Caco-2 (cell line): ENCODE results near the gene DTNB. TPM values are rescaled to one million over a fixed set of nuclear protein-coding genes. Genes with fewer than 3 reads are reported as not detected.

ENCODE experiments used
- BruUV-seq: library from RNA; stranded (reverse); fragments of 400-500 nt; replicated peaks from 2 replicates; lab custom pipeline; 2021; lab: Mats Ljungman, UMichigan
- CTCF ChIA-PET: fragments of 300-600 bp; sonication (Branson Sonifier 250); formaldehyde crosslinking; loops from one replicate; lab custom pipeline; 2022; ENCODE audit warnings: antibody characterized with exemption; lab: Charles Lee
- POLR2A ChIA-PET: fragments of 300-600 bp; sonication (Branson Sonifier 250); formaldehyde crosslinking; loops from one replicate; lab custom pipeline; 2022; ENCODE audit warnings: antibody characterized with exemption; lab: Charles Lee
- DNase-seq, 2 experiments: peaks; one replicate each; pipeline versions ENCODE4 v3.0.0 to v3.0.0-alpha.2; 2020 to 2022
- H3K27me3 ChIP-seq: replicated peaks from 2 replicates; pipeline ENCODE4 v1.6.0; 2011; ENCODE audit warnings: low read length; ENCODE audit not compliant: control insufficient read depth, insufficient read depth
- H3K36me3 ChIP-seq: 2 replicates; pipeline ENCODE4 v1.5.1; 2011; ENCODE audit warnings: low read length; ENCODE audit not compliant: control insufficient read depth, insufficient read depth
- H3K4me1 ChIP-seq: fragments of 250-450 bp; sonication (Bioruptor Pico); 2 replicates; pipeline ENCODE4 v1.5.1; 2020; ENCODE audit warnings: mild to moderate bottlenecking
- H3K4me3 ChIP-seq: 2 replicates; pipeline ENCODE4 v1.5.1; 2011; ENCODE audit warnings: low read depth, mild to moderate bottlenecking, control low read depth, low read length
- H3K9me3 ChIP-seq: fragments of 250-450 bp; sonication (Bioruptor Pico); 2 replicates; pipeline ENCODE4 v1.5.1; 2020; ENCODE audit warnings: mild to moderate bottlenecking, moderate library complexity
- H3K27ac Mint-ChIP-seq: one replicate; pipeline ENCODE4 v1.8.0; 2022; ENCODE audit warnings: mixed read lengths; ENCODE audit not compliant: unreplicated experiment
- H3K27me3 Mint-ChIP-seq: one replicate; pipeline ENCODE4 v1.8.0; 2022; ENCODE audit warnings: mixed read lengths; ENCODE audit not compliant: insufficient read depth, unreplicated experiment
- H3K36me3 Mint-ChIP-seq: one replicate; pipeline ENCODE4 v1.8.0; 2022; ENCODE audit warnings: mild to moderate bottlenecking, mixed read lengths; ENCODE audit not compliant: insufficient read depth, unreplicated experiment
- H3K4me1 Mint-ChIP-seq: one replicate; pipeline ENCODE4 v1.8.0; 2022; ENCODE audit warnings: low read depth, mixed read lengths; ENCODE audit not compliant: unreplicated experiment
- H3K4me3 Mint-ChIP-seq: one replicate; pipeline ENCODE4 v1.8.0; 2022; ENCODE audit warnings: mild to moderate bottlenecking, moderate library complexity, mixed read lengths; ENCODE audit not compliant: unreplicated experiment
- H3K9me3 Mint-ChIP-seq: one replicate; pipeline ENCODE4 v1.8.0; 2022; ENCODE audit warnings: mixed read lengths; ENCODE audit not compliant: unreplicated experiment
- CTCF ChIP-seq, 2 experiments: fragments of 200-600 bp in 1 of 2; IDR thresholded peaks; 1 replicate in 1 of 2; 2 replicates in 1 of 2; pipeline versions ENCODE4 v1.5.1 to v1.8.0; 2011 to 2022; ENCODE audit warnings: antibody characterized with exemption in 1 of 2, control low read depth in 1 of 2, inconsistent platforms in 1 of 2, low read depth in 1 of 2, low read length in 1 of 2, mild to moderate bottlenecking in 1 of 2, moderate library complexity in 1 of 2; ENCODE audit not compliant: insufficient read depth in 1 of 2, severe bottlenecking in 1 of 2, unreplicated experiment in 1 of 2
- intact Hi-C: fragments of 100-400 bp; cut with micrococcal nuclease; formaldehyde crosslinking; loops from one replicate; pipeline ENCODE4 v1.10.0; 2022; ENCODE audit not compliant: unreplicated experiment
- total RNA-seq: library from RNA; stranded (reverse); gene quantifications from 2 replicates; pipeline ENCODE4 v1.2.3, GENCODE V29; 2022

The DTNB gene
- total RNA-seq, 1 experiment from 2014 or later = 50.4 TPM

DNA sequence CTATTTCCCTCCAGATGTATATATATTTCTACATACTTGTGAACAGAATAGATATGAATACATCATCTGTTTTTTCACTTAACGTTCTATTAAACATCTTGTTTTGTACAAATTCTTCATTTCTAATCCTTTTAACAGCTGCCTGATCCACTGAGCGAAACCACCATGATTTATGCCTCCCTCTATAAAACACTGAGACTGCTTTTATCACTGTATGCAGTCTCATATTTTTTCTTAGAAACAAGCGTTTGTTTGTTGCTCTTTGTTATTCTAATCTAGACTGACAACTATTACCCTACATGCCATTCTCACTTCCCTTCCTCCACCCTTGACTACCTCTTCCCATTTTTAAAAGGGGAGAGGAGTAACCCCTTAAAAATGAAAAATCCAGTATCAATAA is 88.2 kb downstream of the DTNB start:
- H3K9me3 Mint-ChIP-seq = no peaks in the 10 kb centered on the region
- POLR2A ChIA-PET = no interaction called here
- no peaks in the 10 kb centered on the region; the same call in 1 of the 2 replicates for H3K36me3 ChIP-seq
- no peak overlapping the region for H3K4me3 Mint-ChIP-seq
- CTCF ChIA-PET = interaction anchor here (1.1 kb wide), 1 partner anchor 80 kb away, joined by 3 read pairs; no protein-coding TSS in a partner anchor
- H3K27me3 ChIP-seq = no peaks in the 10 kb centered on the region
- peaks cover 5% of the 10 kb centered on the region for H3K36me3 Mint-ChIP-seq
- H3K27ac Mint-ChIP-seq = no peak overlapping the region
- no TSS peak for BruUV-seq
- H3K4me3 ChIP-seq = no peak overlapping the region
- H3K4me1 Mint-ChIP-seq = peaks cover 19% of the 10 kb centered on the region
- TF ChIP-seq CTCF (IDR thresholded peaks at IDR 0.05; ENCODE audit: insufficient read depth in 1 of 2, low read depth in 1 of 2, low read length in 1 of 2, severe bottlenecking in 1 of 2, unreplicated experiment in 1 of 2) = no peak
- H3K27me3 Mint-ChIP-seq = no peaks in the 10 kb centered on the region
- no peaks in the 10 kb centered on the region for H3K9me3 ChIP-seq
- no peaks in the 10 kb centered on the region for H3K4me1 ChIP-seq
- no peak for DNase-seq
- intact Hi-C loops = no loop called here

DNA sequence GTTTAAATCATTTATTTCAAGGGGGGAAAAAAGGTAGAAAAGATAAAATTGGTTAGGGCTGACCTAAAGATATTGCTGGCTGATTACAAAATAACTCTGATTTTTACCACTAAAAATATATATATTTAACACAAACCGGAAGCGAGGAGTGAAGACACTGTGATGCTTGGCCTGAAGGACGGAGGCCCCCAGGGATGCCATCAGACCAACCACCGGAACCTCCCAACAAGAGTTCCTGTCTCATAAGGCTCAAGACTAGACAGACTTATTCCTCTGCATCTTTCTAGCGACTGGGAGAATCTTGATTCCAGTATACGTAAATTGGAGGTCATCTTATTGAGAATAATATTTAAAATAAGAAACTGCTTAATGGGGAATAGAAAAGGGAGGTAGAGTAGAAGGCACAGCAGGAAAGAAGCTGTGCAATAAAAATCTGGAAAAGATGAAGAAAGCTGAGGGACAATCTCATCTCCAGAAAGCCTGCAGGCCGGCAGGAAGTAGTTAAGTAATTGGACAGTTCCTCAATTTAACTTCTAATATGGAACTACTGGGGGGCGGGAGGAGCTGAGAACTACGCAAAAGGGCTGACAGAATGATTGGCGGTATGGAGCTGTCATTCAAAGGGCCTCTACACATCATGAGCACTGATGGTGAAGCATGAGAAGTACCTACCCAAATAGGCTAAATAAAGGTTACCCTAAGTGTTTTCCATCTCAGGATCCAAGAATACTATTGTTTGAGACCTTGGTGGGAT is 91.1 kb downstream of the DTNB start:
- Histone ChIP-seq H3K4me3 (no peak overlapping the region), H3K9me3 (no peaks in the 10 kb centered on the region), H3K4me1 (no peaks in the 10 kb centered on the region), H3K36me3 (no peaks in the 10 kb centered on the region), H3K27me3 (no peaks in the 10 kb centered on the region)
- no TSS peak for BruUV-seq
- H3K4me3 Mint-ChIP-seq = no peak overlapping the region
- CTCF ChIA-PET = no interaction called here
- H3K36me3 Mint-ChIP-seq = peaks cover 11% of the 10 kb centered on the region
- H3K4me1 Mint-ChIP-seq = peaks cover 11% of the 10 kb centered on the region
- no peak overlapping the region for H3K27ac Mint-ChIP-seq
- POLR2A ChIA-PET = no interaction called here
- no peak for DNase-seq
- intact Hi-C loops = no loop called here
- TF ChIP-seq CTCF (IDR thresholded peaks at IDR 0.05; ENCODE audit: insufficient read depth in 1 of 2, low read depth in 1 of 2, low read length in 1 of 2, severe bottlenecking in 1 of 2, unreplicated experiment in 1 of 2) = no peak
- no peaks in the 10 kb centered on the region for H3K27me3 Mint-ChIP-seq
- H3K9me3 Mint-ChIP-seq = no peaks in the 10 kb centered on the region

GRCh38 chr2:25576596-25576995 is 96.8 kb downstream of the DTNB start:
- peaks cover 25% of the 10 kb centered on the region for H3K36me3 Mint-ChIP-seq
- intact Hi-C loops = no loop called here
- Histone ChIP-seq H3K36me3 (no peaks in the 10 kb centered on the region), H3K27me3 (no peaks in the 10 kb centered on the region), H3K4me1 (no peaks in the 10 kb centered on the region), H3K4me3 (no peak overlapping the region), H3K9me3 (no peaks in the 10 kb centered on the region)
- ChIA-PET POLR2A (no interaction called here), CTCF (no interaction called here)
- H3K9me3 Mint-ChIP-seq = no peaks in the 10 kb centered on the region
- no peak for DNase-seq
- H3K4me1 Mint-ChIP-seq = no peaks in the 10 kb centered on the region
- no peak overlapping the region for H3K4me3 Mint-ChIP-seq
- no peak for TF ChIP-seq CTCF (IDR thresholded peaks at IDR 0.05; ENCODE audit: insufficient read depth in 1 of 2, low read depth in 1 of 2, low read length in 1 of 2, severe bottlenecking in 1 of 2, unreplicated experiment in 1 of 2)
- no TSS peak for BruUV-seq
- no peaks in the 10 kb centered on the region for H3K27me3 Mint-ChIP-seq
- no peak overlapping the region for H3K27ac Mint-ChIP-seq
